MG63 (cell line): Measurements from ENCODE around the gene GDF7. TPM values are rescaled to one million over a fixed set of nuclear protein-coding genes. Genes with fewer than 3 reads are reported as not detected.

Experiments
- DNase-seq: peaks from one replicate; pipeline ENCODE4 v3.0.0-alpha.2; 2020
- H3K27me3 ChIP-seq: fragments of 250-450 bp; sonication (Bioruptor Pico); 2 replicates; pipeline ENCODE4 v1.5.1; 2020; ENCODE audit warnings: mild to moderate bottlenecking, moderate library complexity
- H3K36me3 ChIP-seq: fragments of 250-450 bp; sonication (Bioruptor Pico); 2 replicates; pipeline ENCODE4 v1.5.1; 2020; ENCODE audit warnings: mild to moderate bottlenecking, moderate library complexity
- H3K4me3 ChIP-seq: fragments of 250-450 bp; sonication (Bioruptor Pico); 2 replicates; pipeline ENCODE4 v1.5.1; 2020; ENCODE audit warnings: mild to moderate bottlenecking, moderate library complexity
- H3K9me3 ChIP-seq: fragments of 250-450 bp; sonication (Bioruptor Pico); 2 replicates; pipeline ENCODE4 v1.5.1; 2020; ENCODE audit warnings: mild to moderate bottlenecking, moderate library complexity
- total RNA-seq: library from RNA; depleted of rRNA; stranded (reverse); fragments of >200 nt; shearing (Covaris generic); gene quantifications from 2 replicates; pipeline ENCODE4 v1.2.3, GENCODE V29; 2014; ENCODE audit warnings: low replicate concordance; rRNA removed

GDF7 gene
- total RNA-seq, 1 experiment from 2014 or later = not detected

GRCh38 chr2:20723543-20723942, 56.6 kb downstream of the GDF7 start:
- H3K4me3 ChIP-seq = no peak overlapping the region
- no peak for DNase-seq
- no peaks in the 10 kb centered on the region; the same call in none of the 2 replicates for H3K36me3 ChIP-seq
- H3K9me3 ChIP-seq = peaks cover 4% of the 10 kb centered on the region
- no peaks in the 10 kb centered on the region for H3K27me3 ChIP-seq

- no peaks in the 10 kb centered on the region; the same call in none of the 2 replicates for H3K36me3 ChIP-seq
- no peaks in the 10 kb centered on the region for H3K27me3 ChIP-seq
- H3K4me3 ChIP-seq = no peak overlapping the region
- no peak for DNase-seq
- H3K9me3 ChIP-seq = no peaks in the 10 kb centered on the region; the same call in 1 of the 2 replicates
Measured at GRCh38 chr2:20724500-20725053, 57.6 kb downstream of the GDF7 start.

- no peaks in the 10 kb centered on the region; the same call in 1 of the 2 replicates for H3K9me3 ChIP-seq
- no peak for DNase-seq
Measured at GRCh38 chr2:20725782-20726181, 58.8 kb downstream of the GDF7 start.

GRCh38 chr2:20726913-20727312, 60.0 kb downstream of the GDF7 start:
- no peaks in the 10 kb centered on the region for H3K27me3 ChIP-seq
- no peak for DNase-seq
- no peaks in the 10 kb centered on the region; the same call in none of the 2 replicates for H3K36me3 ChIP-seq
- H3K4me3 ChIP-seq = no peak overlapping the region
- no peaks in the 10 kb centered on the region for H3K9me3 ChIP-seq

More at GRCh38 chr2:20725782-20726181, 58.8 kb downstream of the GDF7 start:
- H3K27me3 ChIP-seq = no peaks in the 10 kb centered on the region
- H3K4me3 ChIP-seq = no peak overlapping the region
- H3K36me3 ChIP-seq = no peaks in the 10 kb centered on the region; the same call in none of the 2 replicates

GRCh38 chr2:20728114-20728758, 61.3 kb downstream of the GDF7 start:
- no peaks in the 10 kb centered on the region for H3K27me3 ChIP-seq
- no peaks in the 10 kb centered on the region for H3K9me3 ChIP-seq
- no peak for DNase-seq
- H3K4me3 ChIP-seq = no peak overlapping the region
- no peaks in the 10 kb centered on the region; the same call in 1 of the 2 replicates for H3K36me3 ChIP-seq

Other genes starting within 250 kb of the GDF7 start
- 65.2 and 65.4 TPM in 2 replicates for gene RHOB, start 220.1 kb upstream of the GDF7 start, total RNA-seq
- gene HS1BP3, start 16.0 kb upstream of the GDF7 start, total RNA-seq = 10.9 and 28.0 TPM in 2 replicates
- 9.0 and 13.6 TPM in 2 replicates for gene LDAH, start 156.0 kb downstream of the GDF7 start, total RNA-seq